ENCODE data around the gene FYB1. TPM values are rescaled to one million over a fixed set of nuclear protein-coding genes. Genes with fewer than 3 reads are reported as not detected.
A peak's percentile ranks its signal among the peaks of the same experiment; 100 is the strongest.

FYB1 gene
- total and polyA plus RNA-seq, 2 of the 4 experiments (the other 2 are of a cell fraction): not detected

DNA sequence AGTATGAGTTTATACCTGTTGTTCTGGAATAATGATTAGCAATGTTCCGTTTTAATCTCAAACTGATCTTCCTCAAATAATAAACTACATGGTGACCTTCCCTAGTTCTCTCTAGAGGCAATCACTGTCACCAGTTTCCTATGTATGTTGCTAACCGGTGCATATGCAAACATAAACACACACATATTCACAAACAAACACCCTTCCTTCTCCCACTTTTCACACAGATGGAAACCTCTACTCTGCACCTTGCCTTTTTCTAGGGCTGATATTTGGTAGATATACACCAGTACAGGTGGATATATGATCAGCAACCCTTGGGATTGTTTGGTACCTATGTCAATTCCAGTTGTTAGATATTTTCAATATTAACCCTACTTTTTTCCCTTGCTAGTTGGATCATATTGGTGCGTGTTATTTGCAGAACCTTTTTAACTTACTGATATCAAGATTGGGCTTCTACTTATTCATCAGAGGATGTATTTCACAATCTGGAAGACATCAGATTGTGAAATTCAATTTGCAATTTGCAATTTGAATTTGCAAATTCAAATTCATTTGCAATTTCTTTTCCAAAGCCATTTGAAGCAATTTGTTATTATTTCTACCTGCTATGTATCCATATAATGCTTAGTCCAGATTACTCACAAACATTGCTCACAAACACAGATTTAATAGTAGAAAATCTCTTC, 12.6 kb downstream of the FYB1 start:
- H2AK9ac ChIP-seq (replicated peaks; ENCODE audit: low read depth, low read length, poor library complexity): no peak overlapping the region
- no peak overlapping the region for H3K27ac ChIP-seq (ENCODE audit: insufficient read depth, low read length)
- H4K20me1 ChIP-seq (ENCODE audit: insufficient read depth, low read length): no peaks in the 10 kb centered on the region
- H3K9ac ChIP-seq (ENCODE audit: low read depth, low read length): no peak overlapping the region
- no peak overlapping the region for H2AK5ac ChIP-seq (ENCODE audit: low read depth, low read length)
- in situ Hi-C loops (cut with MboI; ENCODE audit: low sequenced_read_pairs) (loop anchor here (25.0 kb wide), 1 partner anchor 356 kb away; no protein-coding TSS in a partner anchor), intact Hi-C loops (cut with micrococcal nuclease) (no loop called here), dilution Hi-C loops (cut with HindIII; ENCODE audit: low sequenced_read_pairs, unreplicated experiment) (no loop called here)
- no peaks in the 10 kb centered on the region for H3K79me1 ChIP-seq (ENCODE audit: low read depth in 1 of 2, low read length in 2 of 2)
- no CpG with 5 or more reads among the region's 3 CpGs for WGBS, 2 experiments (ENCODE audit: extremely low coverage in 2 of 2, insufficient read length in 1 of 2)
- ATAC-seq (ENCODE audit: low read depth) (no peak), DNase-seq (no peak)
- POLR2A ChIA-PET (ENCODE audit: unreplicated experiment): no interaction called here
- H2AFZ ChIP-seq (replicated peaks; ENCODE audit: low read length, poor library complexity): no peak overlapping the region
- no peak overlapping the region for H3K18ac ChIP-seq (ENCODE audit: low read depth, low read length)
- no peak overlapping the region for H3K56ac ChIP-seq (ENCODE audit: extremely low read depth, insufficient read depth, low read length)
- no peak overlapping the region for H4K8ac ChIP-seq (ENCODE audit: low read depth in 2 of 2, low read length in 2 of 2)
- H2BK15ac ChIP-seq (ENCODE audit: low read depth, low read length): no peak overlapping the region
- H3K9me1 ChIP-seq (ENCODE audit: insufficient read depth, low read length): no peaks in the 10 kb centered on the region
- no peak overlapping the region for H2BK120ac ChIP-seq (ENCODE audit: low read depth, low read length)
- no peak overlapping the region for H3K23ac ChIP-seq (ENCODE audit: low read depth, low read length)
- no TSS peak for BruUV-seq (replicated peaks)
- no peaks in the 10 kb centered on the region for H3K9me3 ChIP-seq (ENCODE audit: control insufficient read depth, insufficient read depth, low read length)
- no peaks in the 10 kb centered on the region for H3K36me3 ChIP-seq (ENCODE audit: control insufficient read depth, insufficient read depth, low read length)
- H3K4me2 ChIP-seq (ENCODE audit: low read depth, low read length): no peak overlapping the region
- H3K4me1 ChIP-seq (ENCODE audit: control insufficient read depth, insufficient read depth, low read length): no peaks in the 10 kb centered on the region
- no peak overlapping the region for H3K14ac ChIP-seq (replicated peaks; ENCODE audit: low read depth, low read length)
- H3K27me3 ChIP-seq (ENCODE audit: control insufficient read depth, insufficient read depth, low read length): peaks cover 4% of the 10 kb centered on the region
- no peak overlapping the region for H2BK20ac ChIP-seq (ENCODE audit: low read depth, low read length)
- no peak overlapping the region for H3K4me3 ChIP-seq (ENCODE audit: insufficient read depth, low read depth, low read length)
- H2BK5ac ChIP-seq (ENCODE audit: low read depth, low read length, poor library complexity, severe bottlenecking): no peak overlapping the region
- H3K4ac ChIP-seq (ENCODE audit: low read depth, low read length): no peak overlapping the region
- TF ChIP-seq FOS (IDR thresholded peaks at IDR 0.05; ENCODE audit: low read depth, low read length) (no peak), CEBPB (IDR thresholded peaks at IDR 0.05; ENCODE audit: low read depth, low read length) (peak; percentile 63)
- no peak overlapping the region for H4K5ac ChIP-seq (ENCODE audit: low read depth, low read length)
- no peak overlapping the region for H4K91ac ChIP-seq (ENCODE audit: insufficient read depth, low read depth, low read length)
- CTCF ChIA-PET: no interaction called here
